ENCODE results near the gene LBH.

GRCh38 chr2:30222031-30222430 lies 9.3 kb upstream of the LBH start:
- TF ChIP-seq POLR2AphosphoS5 (IDR thresholded peaks at IDR 0.05; ENCODE audit: borderline replicate concordance, low read depth, low read length) (no peak), EZH2 (IDR thresholded peaks at IDR 0.05) (no peak)

All from SK-N-MC (cell line).